ENCODE measurements around the gene RNF217. TPM values are rescaled to one million over a fixed set of nuclear protein-coding genes. Genes with fewer than 3 reads are reported as not detected.

RNF217 gene
- total and polyA plus RNA-seq, 8 donors: 1.9 to 32.7 (median 11.2) TPM

DNA sequence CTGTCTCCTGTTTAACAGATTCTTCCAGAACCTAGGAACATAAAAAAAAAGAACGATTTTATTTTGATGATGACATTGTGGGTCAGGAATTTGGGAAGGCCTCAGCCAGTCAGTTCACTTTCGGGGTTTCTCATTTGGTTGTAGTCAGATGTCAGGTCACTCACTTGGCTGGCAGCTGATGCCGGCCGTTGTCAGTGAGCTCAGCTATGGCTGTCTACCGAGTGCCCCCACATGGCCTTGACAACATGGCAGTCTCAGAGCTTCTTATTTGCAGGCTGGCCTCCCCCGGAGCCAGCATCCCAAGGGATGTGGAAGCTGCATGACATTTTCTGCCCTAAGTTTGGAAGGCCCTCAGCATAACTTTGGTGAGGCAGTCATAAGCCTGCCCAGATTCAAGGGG, 11.5 kb downstream of the RNF217 start:
- 91 to 97% (median 94%) methylated on average over 6 of the region's 6 CpGs for WGBS, 5 donors

DNA sequence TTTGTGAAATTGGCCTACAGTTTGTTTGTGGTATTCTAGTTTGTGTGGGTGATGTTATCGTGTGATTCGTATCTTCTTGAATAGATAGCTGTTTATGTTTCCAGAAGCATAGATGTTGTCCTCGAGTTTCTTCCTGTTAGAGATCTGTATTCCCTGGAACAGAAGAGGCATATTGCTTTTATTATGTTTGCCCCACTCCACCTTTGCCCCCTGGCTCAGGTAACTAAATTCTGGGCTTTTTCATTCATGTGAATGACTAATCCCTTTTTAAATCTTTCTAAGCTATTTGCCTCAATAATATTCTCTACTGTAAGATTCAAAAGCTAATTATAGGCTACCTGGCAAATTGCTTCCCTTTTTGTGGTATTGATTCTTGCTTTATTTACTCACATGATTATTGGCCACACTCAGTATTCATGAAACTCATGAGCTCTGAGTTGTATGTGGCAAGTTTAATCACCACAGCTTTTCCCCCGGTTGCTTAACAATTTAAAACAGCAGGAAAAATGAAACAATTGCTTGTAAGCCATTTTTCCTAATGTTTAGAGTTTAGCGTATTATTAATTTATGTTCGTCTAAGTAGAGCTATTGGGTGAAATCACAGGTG, 12.6 kb downstream of the RNF217 start:
- Histone ChIP-seq H3K9me3 (peaks cover 0 to 9% (median 4%) of the 10 kb centered on the region in 4 donors), H3K36me3 (peaks cover 0 to 44% (median 39%) of the 10 kb centered on the region in 4 donors), H3K4me1 (peaks cover 0 to 15% (median 5%) of the 10 kb centered on the region in 4 donors), H3K27ac (no peak overlapping the region), H3K27me3 (no peaks in the 10 kb centered on the region), H3K4me3 (no peak overlapping the region)
- TF ChIP-seq POLR2AphosphoS5 (IDR thresholded peaks at IDR 0.05) (no peak), EP300 (IDR thresholded peaks at IDR 0.05) (no peak), POLR2A (IDR thresholded peaks at IDR 0.05) (no peak)
- TF ChIP-seq, protein P1, sequence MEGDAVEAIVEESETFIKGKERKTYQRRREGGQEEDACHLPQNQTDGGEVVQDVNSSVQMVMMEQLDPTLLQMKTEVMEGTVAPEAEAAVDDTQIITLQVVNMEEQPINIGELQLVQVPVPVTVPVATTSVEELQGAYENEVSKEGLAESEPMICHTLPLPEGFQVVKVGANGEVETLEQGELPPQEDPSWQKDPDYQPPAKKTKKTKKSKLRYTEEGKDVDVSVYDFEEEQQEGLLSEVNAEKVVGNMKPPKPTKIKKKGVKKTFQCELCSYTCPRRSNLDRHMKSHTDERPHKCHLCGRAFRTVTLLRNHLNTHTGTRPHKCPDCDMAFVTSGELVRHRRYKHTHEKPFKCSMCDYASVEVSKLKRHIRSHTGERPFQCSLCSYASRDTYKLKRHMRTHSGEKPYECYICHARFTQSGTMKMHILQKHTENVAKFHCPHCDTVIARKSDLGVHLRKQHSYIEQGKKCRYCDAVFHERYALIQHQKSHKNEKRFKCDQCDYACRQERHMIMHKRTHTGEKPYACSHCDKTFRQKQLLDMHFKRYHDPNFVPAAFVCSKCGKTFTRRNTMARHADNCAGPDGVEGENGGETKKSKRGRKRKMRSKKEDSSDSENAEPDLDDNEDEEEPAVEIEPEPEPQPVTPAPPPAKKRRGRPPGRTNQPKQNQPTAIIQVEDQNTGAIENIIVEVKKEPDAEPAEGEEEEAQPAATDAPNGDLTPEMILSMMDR (IDR thresholded peaks at IDR 0.05): no peak
- intact Hi-C loops (cut with DNase I; ENCODE audit: low total_unique reads): no loop called here
- DNase-seq: no peak
- 75 to 82% (median 78%) methylated on average over 6 of the region's 6 CpGs for WGBS, 5 donors

More for the DNA sequence above, 11.5 kb downstream of the RNF217 start:
- Histone ChIP-seq H3K27me3 (no peaks in the 10 kb centered on the region), H3K27ac (no peak overlapping the region), H3K9me3 (peaks cover 0 to 8% (median 4%) of the 10 kb centered on the region in 4 donors), H3K36me3 (peaks cover 0 to 41% (median 37%) of the 10 kb centered on the region in 4 donors), H3K4me3 (no peak overlapping the region), H3K4me1 (peaks cover 0 to 20% (median 7%) of the 10 kb centered on the region in 4 donors)
- DNase-seq: no peak
- intact Hi-C loops (cut with DNase I; ENCODE audit: low total_unique reads): no loop called here
- TF ChIP-seq POLR2AphosphoS5 (IDR thresholded peaks at IDR 0.05) (no peak), POLR2A (IDR thresholded peaks at IDR 0.05) (no peak), EP300 (IDR thresholded peaks at IDR 0.05) (no peak)
- TF ChIP-seq, protein P1 (IDR thresholded peaks at IDR 0.05): no peak

DNA sequence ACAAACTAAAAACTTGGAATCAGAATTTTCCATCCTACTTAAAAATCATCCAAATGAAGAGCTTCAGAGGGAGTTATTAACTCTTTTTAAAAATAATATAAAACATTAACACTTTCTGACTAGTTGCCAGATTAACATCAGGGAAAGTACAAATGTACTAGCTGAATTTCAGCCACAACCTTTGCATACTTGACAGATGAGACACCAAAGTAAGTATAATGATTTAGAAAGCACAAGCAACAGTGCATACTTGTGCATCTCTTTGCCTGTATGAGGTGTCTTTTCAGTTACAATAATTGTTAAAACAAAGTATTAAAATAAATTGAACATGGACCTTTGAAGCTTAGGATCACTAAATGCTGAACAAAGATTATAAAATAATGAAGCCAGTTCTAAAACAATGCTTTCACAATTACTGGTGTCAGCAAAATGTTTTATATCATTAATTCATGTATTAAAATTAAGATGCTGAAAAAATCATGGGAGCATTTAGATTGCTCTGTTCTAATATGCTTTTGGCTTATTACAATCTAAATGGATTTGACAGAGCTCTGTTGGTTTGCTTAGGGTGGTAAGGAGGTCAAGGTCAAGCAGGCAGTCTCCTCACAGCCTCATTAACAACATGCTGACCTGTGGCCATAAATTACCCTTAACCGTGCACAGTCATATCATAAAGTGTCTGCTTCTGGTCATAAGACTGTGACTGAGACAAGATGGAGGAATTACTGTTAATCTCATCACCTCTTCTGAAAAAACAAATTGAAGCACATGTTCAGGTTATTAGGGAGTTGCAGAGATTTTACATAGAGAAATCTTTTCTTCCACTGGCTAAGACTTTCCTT, 15.1 kb downstream of the RNF217 start:
- Histone ChIP-seq H3K4me1 (peaks cover 0 to 18% (median 5%) of the 10 kb centered on the region in 4 donors), H3K4me3 (no peak overlapping the region), H3K36me3 (peaks cover 0 to 32% (median 28%) of the 10 kb centered on the region in 4 donors), H3K9me3 (peaks cover 0 to 9% (median 4%) of the 10 kb centered on the region in 4 donors), H3K27ac (no peak overlapping the region), H3K27me3 (no peaks in the 10 kb centered on the region)
- 61 to 85% (median 74%) methylated on average over 1 of the region's 1 CpG for WGBS, 5 donors
- TF ChIP-seq EP300 (IDR thresholded peaks at IDR 0.05): no peak
- no peak for TF ChIP-seq POLR2A (IDR thresholded peaks at IDR 0.05)
- TF ChIP-seq POLR2AphosphoS5 (IDR thresholded peaks at IDR 0.05): no peak
- TF ChIP-seq, protein P1 (IDR thresholded peaks at IDR 0.05): no peak
- DNase-seq: no peak
- intact Hi-C loops (cut with DNase I; ENCODE audit: low total_unique reads): no loop called here

DNA sequence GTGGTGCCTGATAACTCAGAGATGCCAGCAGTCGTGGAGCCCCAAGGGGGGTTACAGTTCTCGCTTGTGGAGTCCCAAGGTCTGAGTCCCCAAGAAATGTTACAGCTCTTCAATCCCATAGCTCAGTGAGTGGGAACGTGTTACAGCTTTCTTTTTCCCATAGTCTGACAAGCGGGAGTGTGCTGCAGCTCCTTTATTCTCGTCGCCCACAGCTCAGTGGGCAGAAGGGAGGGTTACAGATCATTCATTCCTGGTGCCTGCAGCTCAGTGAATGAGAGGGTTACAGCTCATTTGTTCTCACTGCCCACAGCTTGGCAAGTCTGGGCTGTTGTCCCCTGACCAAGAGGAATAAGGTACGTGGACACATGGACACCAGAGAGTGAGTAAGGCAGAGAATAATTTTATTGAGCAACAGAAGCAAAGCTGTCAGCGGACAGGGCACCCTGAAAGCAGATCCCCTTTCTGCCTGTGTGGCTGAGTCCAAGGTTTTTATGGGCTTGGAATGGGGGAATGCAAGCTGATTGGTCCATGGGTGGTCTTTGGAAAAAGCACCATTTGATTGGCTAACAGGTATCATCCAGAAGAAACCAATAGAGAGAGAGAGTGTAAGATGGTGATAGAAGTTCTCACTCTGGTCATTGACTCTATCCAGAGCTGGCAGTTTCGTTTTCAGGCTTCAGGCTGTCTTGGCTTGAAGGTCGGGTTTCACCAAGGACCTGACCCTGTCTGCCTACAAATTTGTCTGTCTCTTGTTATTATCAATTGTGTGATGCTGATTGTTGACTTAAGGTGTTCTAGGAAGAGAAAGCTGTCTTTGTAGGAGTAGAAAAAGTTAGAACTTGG, 16.4 kb downstream of the RNF217 start:
- TF ChIP-seq POLR2AphosphoS5 (IDR thresholded peaks at IDR 0.05): no peak
- 90 to 98% (median 95%) methylated on average over 10 of the region's 10 CpGs for WGBS, 5 donors
- H3K27me3 ChIP-seq: no peaks in the 10 kb centered on the region

More for the DNA sequence above, 16.4 kb downstream of the RNF217 start:
- intact Hi-C loops (cut with DNase I; ENCODE audit: low total_unique reads): no loop called here
- peaks cover 0 to 9% (median 4%) of the 10 kb centered on the region in 4 donors for H3K9me3 ChIP-seq
- no peak overlapping the region for H3K27ac ChIP-seq
- DNase-seq: no peak
- H3K4me1 ChIP-seq: peaks cover 0 to 18% (median 6%) of the 10 kb centered on the region in 4 donors
- peaks cover 0 to 18% (median 14%) of the 10 kb centered on the region in 4 donors for H3K36me3 ChIP-seq
- no peak overlapping the region for H3K4me3 ChIP-seq
